Mammary epithelial cell (primary cell): ENCODE results near the gene CCDC197.

Experiments used
- EZH2 ChIP-seq: IDR thresholded peaks from 2 replicates; pipeline ENCODE4 v1.6.1; 2012; ENCODE audit warnings: low read length, inconsistent platforms, borderline replicate concordance
- TF ChIP-seq, protein P1 (sequence below), 2 donors: IDR thresholded peaks in 1 of 2; conservative IDR thresholded peaks in 1 of 2; 2 replicates each; pipeline ENCODE4 v1.5.1; 2011 to 2012; ENCODE audit warnings: inconsistent platforms in 2 of 2, low read length in 2 of 2, mild to moderate bottlenecking in 2 of 2, control low read depth in 1 of 2, low read depth in 1 of 2; ENCODE audit not compliant: insufficient read depth in 1 of 2; ENCODE audit errors: extremely low read depth in 1 of 2

DNA sequence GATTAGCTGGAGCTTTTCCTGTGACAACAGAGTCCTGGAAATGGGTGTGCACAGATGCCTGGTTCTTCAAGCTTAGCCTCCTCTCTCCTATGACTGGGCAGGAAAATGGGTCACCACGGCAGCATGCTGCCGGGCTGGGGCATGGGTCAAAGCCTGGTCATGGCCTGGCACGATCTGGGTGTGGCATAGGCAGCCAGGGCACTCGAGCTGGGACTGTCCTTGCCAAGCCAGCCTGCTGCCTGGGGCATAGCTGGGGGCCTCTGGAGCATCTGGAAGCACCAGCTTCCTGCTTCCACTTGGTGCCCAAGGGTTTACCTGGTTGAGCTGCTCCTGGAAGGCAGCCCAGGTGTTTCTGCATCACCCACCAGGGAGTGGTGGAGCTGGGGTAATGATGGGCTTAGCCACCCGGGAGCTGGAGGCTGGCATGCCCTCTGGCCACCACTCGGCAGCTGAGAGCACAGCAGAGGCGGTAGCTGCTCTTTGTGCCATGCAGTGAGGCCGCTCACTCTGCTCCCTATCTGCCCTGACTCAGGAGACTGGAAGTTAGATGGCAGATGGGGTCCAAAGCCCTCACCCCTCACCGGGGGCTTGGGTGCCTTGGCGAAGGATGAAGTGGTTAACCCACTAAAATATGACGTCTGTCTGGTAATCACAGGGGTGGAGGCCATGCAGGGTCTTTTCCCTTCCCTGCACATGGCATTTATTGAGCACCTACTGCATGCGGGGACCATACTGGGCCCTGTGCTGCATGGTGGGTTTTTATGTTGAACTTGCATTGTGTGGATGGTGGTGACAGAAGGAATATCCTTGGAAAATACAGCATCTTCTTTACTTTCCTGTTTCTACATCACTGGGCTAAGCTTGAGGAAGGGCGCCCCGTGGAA is 30.7 kb downstream of the CCDC197 start:
- TF ChIP-seq, protein P1, sequence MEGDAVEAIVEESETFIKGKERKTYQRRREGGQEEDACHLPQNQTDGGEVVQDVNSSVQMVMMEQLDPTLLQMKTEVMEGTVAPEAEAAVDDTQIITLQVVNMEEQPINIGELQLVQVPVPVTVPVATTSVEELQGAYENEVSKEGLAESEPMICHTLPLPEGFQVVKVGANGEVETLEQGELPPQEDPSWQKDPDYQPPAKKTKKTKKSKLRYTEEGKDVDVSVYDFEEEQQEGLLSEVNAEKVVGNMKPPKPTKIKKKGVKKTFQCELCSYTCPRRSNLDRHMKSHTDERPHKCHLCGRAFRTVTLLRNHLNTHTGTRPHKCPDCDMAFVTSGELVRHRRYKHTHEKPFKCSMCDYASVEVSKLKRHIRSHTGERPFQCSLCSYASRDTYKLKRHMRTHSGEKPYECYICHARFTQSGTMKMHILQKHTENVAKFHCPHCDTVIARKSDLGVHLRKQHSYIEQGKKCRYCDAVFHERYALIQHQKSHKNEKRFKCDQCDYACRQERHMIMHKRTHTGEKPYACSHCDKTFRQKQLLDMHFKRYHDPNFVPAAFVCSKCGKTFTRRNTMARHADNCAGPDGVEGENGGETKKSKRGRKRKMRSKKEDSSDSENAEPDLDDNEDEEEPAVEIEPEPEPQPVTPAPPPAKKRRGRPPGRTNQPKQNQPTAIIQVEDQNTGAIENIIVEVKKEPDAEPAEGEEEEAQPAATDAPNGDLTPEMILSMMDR (conservative IDR thresholded peaks at IDR 0.05 in 1 of 2, IDR thresholded peaks at IDR 0.05 in 1 of 2; ENCODE audit: extremely low read depth in 1 of 2, insufficient read depth in 1 of 2, low read depth in 1 of 2, low read length in 2 of 2), result no peak
- TF ChIP-seq EZH2, result no peak
